Measurements from ENCODE around the gene UBR3. TPM values are rescaled to one million over a fixed set of nuclear protein-coding genes. Genes with fewer than 3 reads are reported as not detected.
A peak's percentile ranks its signal among the peaks of the same experiment; 100 is the strongest.
"Not testable (repeated sequence)": the region's sequence is repeated elsewhere in the genome, so short reads cannot be mapped to it uniquely, and the experiment has no call there.

Gene UBR3
- total and polyA plus RNA-seq, 2 donors: 19.7 to 172 TPM

DNA sequence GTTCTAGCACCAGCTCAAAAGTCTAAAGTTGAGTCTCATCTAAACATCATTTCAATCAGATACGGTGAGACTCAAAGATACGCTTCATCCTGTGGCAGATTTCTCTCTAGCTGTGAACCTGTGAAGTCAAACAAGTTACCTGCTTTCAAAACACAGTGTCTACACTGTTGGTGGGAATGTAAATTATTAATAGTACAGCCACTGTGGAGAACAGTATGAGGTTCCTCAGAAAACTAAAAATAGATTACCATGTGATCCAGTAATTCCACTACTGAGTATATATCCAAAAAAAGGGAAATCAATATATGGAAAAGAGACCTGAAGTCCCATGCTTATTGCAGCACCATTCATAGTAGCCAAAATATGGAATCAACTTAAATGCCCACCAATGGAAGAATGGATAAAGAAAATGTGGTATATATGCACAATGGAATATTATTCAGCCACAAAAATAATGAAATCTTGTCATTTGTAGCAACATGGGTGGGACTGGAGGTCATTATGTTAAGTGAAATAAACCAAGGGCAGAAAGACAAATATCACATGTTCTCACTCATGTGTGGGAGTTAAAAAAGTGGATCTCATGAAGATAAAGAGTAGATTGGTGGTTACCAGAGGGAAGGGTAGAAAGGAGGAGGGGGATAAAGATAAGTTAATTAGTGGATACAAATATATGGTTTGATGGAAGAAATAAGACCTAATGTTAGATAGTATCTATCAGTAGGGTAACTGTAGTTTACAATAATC lies 11.7 kb downstream of the UBR3 start:
- WGBS: 95% methylated on average over 2 of the region's 2 CpGs
- Histone ChIP-seq H3K4me3 (ENCODE audit: low read depth, low read length) (no peak overlapping the region), H3K4me1 (ENCODE audit: insufficient read depth) (no peaks in the 10 kb centered on the region)

DNA sequence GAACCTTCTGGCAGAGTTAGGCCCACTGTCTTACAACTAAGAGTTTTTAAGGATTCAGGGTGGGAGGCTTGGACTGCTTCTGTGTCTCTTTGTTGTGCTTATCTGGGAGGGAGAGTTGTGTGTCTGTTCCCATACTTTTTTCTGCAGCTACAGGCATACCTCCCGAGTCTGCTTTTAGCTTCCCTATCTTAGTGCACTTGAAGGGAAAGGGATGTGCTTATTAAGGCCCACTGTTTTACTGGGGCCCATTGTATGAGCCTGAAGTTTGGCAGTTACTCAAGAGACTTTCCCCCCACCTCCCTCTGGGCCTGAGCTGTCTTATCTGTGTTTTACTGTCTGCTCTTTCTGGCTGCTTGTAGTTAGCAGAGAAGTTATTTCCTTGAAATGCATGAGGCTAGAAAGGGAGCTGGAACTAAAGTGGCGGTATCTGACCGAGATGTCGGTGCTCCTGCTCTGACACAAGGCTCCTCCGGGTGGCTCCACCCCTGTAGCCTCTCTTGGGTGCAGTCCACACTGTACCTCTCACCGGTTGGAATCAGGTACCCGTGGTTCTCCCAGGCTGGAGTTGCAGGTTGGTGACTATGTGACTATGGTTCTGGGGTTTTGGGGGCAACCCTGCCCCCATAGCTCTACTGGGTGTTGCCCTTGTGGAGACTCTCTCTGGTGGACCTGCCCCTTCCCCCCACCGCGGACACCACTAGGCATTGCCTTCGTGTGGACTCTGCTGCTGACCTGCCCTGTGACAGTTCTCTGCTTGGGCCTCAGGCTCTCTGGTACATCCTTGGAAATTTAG lies 12.9 kb downstream of the UBR3 start:
- Histone ChIP-seq H3K36me3 (ENCODE audit: insufficient read depth) (no peaks in the 10 kb centered on the region), H3K4me3 (ENCODE audit: low read depth, low read length) (no peak overlapping the region), H3K4me1 (ENCODE audit: insufficient read depth) (no peaks in the 10 kb centered on the region), H3K27ac (ENCODE audit: low read depth) (no peak overlapping the region)
- peak; percentile 26 for DNase-seq (ENCODE audit: extremely low spot score)
- WGBS: 43% methylated on average over 10 of the region's 10 CpGs

More for the DNA sequence above, 11.7 kb downstream of the UBR3 start:
- DNase-seq (ENCODE audit: extremely low spot score): no peak
- Histone ChIP-seq H3K36me3 (ENCODE audit: insufficient read depth) (no peaks in the 10 kb centered on the region), H3K27ac (ENCODE audit: low read depth) (no peak overlapping the region)

DNA sequence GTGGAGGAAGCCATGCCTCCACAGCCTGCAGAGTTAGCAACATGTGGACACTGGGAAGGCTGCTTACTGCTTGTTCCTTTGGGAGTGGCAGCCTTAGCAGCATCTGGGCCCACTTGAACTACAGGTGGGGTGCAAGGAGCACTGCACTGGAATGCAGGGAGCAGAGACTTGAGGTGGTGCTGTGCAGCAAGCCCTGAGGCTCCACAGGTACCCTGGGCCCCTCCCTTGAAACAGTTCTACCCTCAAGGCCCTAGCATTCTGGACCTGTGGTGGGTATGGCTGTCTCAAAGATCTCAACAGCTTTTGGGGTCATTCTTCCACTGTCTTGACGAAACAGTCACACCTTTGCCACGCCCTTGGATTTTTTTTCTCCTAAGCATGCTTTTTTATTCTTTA lies 13.5 kb downstream of the UBR3 start:
- Histone ChIP-seq H3K27ac (ENCODE audit: low read depth) (no peak overlapping the region), H3K4me3 (ENCODE audit: low read depth, low read length) (no peak overlapping the region), H3K4me1 (ENCODE audit: insufficient read depth) (no peaks in the 10 kb centered on the region), H3K36me3 (ENCODE audit: insufficient read depth) (no peaks in the 10 kb centered on the region)
- 93% methylated on average over 2 of the region's 2 CpGs for WGBS
- DNase-seq (ENCODE audit: extremely low spot score): no peak

DNA sequence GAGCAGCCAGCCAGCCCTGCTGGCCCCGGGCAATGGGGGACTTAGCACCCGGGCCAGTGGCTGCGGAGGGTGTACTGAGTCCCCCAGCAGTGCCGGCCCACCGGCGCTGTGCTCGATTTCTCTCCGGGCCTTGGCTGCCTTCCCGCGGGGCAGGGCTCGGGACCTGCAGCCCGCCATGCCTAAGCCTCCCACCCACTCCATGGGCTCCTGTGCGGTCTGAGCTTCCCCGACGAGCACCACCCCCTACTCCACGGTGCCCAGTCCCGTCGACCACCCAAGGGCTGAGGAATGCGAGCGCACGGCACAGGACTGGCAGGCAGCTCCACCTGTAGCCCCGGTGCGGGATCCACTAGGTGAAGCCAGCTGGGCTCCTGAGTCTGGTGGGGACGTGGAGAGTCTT lies 14.4 kb downstream of the UBR3 start:
- 95% methylated on average over 20 of the region's 24 CpGs for WGBS
- not testable (repeated sequence) for H3K27ac ChIP-seq (ENCODE audit: low read depth); H3K4me3 ChIP-seq (ENCODE audit: low read depth, low read length); DNase-seq (ENCODE audit: extremely low spot score); H3K4me1 ChIP-seq (ENCODE audit: insufficient read depth); H3K36me3 ChIP-seq (ENCODE audit: insufficient read depth)

DNA sequence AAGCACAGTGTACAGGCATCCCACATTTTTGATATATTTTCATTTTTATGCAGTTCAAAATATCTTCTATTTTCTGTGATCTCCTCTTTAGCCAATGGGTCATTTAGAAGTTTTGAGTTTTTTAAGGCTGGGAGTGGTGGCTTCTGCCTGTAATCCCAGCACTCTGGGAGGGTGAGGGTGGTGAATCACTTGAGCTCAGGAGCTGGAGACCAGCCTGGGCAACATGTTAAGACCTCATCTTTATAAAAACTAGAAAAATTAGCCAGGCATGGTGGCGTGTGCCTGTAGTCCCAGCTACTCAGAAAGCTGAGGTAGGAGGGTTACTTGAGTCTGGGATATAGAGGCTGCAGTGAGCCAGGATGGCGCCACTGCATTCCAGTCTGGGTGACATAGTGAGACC lies 17.8 kb downstream of the UBR3 start:
- WGBS: 97% methylated on average over 2 of the region's 2 CpGs
- H3K36me3 ChIP-seq (ENCODE audit: insufficient read depth): no peaks in the 10 kb centered on the region
- H3K27ac ChIP-seq (ENCODE audit: low read depth): no peak overlapping the region
- no peaks in the 10 kb centered on the region for H3K4me1 ChIP-seq (ENCODE audit: insufficient read depth)
- H3K4me3 ChIP-seq (ENCODE audit: low read depth, low read length): no peak overlapping the region
- DNase-seq (ENCODE audit: extremely low spot score): no peak

DNA sequence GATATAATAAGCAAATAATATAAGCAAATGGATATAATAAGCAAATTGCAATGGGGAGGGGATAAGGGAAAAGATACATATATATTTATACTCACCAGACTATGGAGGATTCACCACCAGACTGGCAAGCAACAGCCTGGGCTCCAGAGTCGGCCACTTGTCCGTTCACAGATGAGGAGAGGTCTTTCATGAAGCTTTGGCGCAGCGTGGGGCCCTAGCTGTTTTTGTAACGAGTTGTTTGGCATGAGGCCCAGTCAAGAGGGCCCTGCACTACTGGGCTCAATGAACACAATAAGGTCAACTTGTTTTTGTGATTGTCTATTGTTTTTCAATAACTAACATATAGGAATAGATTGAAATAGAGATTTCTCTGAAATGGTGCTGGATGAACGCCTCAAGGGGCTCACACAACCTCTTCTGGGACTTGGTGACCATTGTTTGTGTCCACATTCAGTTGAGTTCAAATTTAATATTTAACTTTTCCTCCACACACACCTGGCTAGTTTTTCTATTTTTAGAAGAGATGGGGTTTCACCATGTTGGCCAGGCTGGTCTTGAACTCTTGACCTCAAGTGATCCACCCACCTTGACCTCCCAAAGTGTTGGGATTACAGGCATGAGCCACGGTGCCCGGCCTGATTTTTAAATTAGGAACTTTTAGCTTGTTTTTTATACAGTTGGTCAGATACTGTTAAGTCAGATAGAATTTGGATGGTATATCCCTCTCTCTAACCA lies 21.9 kb downstream of the UBR3 start:
- not testable (repeated sequence) for H3K4me1 ChIP-seq (ENCODE audit: insufficient read depth); H3K4me3 ChIP-seq (ENCODE audit: low read depth, low read length); H3K36me3 ChIP-seq (ENCODE audit: insufficient read depth); H3K27ac ChIP-seq (ENCODE audit: low read depth); DNase-seq (ENCODE audit: extremely low spot score)
- WGBS: 73% methylated on average over 8 of the region's 8 CpGs

DNA sequence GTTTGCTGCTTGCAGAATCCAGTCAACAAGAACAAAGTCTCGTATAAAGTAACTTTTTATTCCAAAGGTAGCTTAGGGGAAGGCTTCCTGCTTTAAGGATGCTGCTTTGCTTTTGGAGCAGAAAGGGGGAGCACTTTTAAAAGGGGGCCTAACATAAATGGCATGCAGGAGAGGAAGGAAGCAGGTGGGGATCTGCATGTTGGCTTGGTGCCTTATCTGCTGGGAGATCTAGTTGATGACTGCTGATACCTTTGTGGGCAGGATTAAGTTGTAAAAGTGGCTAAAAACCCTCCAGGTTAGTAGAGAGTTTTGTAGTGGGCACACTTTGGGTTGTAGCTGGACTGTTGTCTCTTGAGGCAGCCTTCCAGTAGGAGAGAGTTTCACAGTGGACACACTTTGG lies 22.5 kb downstream of the UBR3 start:
- Histone ChIP-seq H3K4me3 (ENCODE audit: low read depth, low read length) (no peak overlapping the region), H3K36me3 (ENCODE audit: insufficient read depth) (no peaks in the 10 kb centered on the region), H3K27ac (ENCODE audit: low read depth) (no peak overlapping the region), H3K4me1 (ENCODE audit: insufficient read depth) (no peaks in the 10 kb centered on the region)
- DNase-seq (ENCODE audit: extremely low spot score): no peak
- 91% methylated on average over 1 of the region's 1 CpG for WGBS

DNA sequence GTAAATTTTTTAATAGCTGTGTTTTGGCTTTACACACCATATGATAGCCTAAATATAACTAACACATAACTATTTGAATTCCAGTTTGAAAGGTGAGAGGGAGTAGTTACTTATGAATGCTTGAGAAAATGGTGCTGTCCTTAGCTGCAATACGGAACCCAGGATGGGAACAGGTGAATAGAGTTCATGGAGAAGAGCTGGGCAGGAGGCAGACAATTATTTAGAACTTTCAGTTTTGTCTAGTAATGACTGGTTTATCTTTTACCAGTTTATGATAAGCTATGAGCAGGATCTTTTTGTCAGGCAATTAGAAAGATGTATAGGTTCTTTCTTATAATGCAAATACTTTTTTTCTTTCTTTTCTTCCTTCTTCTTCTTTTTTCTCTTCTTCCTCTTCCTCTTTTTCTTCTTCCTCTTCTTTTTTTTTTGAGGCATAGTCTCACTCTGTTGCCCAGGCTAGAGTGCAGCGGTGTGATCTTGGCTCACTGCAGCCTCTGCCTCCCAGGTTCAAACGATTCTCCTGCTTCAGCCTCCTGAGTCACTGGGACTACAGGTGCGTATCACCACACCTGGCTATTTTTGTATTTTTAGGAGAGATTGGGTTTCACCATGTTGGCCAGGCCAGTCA lies 25.9 kb downstream of the UBR3 start:
- WGBS: 91% methylated on average over 4 of the region's 4 CpGs
- no peak overlapping the region for H3K27ac ChIP-seq (ENCODE audit: low read depth)
- no peak overlapping the region for H3K4me3 ChIP-seq (ENCODE audit: low read depth, low read length)
- no peaks in the 10 kb centered on the region for H3K4me1 ChIP-seq (ENCODE audit: insufficient read depth)
- no peak for DNase-seq (ENCODE audit: extremely low spot score)
- H3K36me3 ChIP-seq (ENCODE audit: insufficient read depth): no peaks in the 10 kb centered on the region

DNA sequence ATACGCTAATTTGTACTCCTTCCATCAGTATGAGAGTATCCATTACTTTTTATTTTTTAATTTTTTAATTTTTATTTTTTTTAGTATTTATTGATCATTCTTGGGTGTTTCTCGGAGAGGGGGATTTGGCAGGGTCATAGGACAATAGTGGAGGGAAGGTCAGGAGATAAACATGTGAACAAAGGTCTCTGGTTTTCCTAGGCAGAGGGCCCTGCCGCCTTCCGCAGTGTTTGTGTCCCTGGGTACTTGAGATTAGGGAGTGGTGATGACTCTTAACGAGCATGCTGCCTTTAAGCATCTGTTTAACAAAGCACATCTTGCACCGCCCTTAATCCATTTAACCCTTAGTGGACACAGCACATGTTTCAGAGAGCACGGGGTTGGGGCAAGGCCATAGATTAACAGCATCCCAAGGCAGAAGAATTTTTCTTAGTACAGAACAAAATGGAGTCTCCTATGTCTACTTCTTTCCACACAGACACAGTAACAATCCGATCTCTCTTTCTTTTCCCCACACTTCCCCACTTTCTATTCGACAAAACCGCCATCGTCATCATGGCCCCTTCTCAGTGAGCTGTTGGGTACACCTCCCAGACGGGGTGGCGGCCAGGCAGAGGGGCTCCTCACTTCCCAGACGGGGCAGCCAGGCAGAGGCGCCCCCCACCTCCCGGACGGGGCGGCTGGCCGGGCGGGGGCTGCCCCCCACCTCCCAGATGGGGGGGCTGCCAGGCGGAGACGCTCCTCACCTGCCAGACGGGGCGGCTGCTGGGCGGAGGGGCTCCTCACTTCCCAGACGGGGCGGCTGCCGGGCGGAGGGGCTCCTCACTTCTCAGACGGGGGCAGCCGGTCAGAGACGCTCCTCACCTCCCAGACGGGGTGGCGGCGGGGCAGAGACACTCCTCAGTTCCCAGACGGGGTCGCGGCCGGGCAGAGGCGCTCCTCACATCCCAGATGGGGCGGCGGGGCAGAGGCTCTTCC lies 28.3 kb downstream of the UBR3 start:
- not testable (repeated sequence) for H3K27ac ChIP-seq (ENCODE audit: low read depth); H3K36me3 ChIP-seq (ENCODE audit: insufficient read depth); H3K4me1 ChIP-seq (ENCODE audit: insufficient read depth); DNase-seq (ENCODE audit: extremely low spot score); H3K4me3 ChIP-seq (ENCODE audit: low read depth, low read length)
- 96% methylated on average over 37 of the region's 42 CpGs for WGBS

DNA sequence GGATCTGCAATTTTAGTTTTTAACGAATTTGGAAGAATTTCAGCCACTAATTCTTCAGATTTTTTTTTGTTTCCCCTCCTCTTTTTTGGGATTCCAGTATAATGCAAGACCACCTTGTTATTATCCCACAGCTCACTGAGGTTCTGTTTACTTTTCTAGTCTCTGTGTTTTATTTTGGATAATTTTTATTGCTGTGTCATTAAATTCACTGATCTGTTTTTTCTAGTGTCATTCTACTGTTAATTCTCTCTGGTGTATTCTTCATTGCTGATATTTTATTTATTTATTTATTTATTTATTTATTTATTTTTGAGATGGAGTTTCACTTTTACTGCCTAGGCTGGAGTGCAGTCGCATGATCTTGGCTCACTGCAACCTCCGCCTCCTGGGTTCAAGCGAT lies 32.2 kb downstream of the UBR3 start:
- no peak overlapping the region for H3K4me3 ChIP-seq (ENCODE audit: low read depth, low read length)
- WGBS: 96% methylated on average over 4 of the region's 4 CpGs
- no peaks in the 10 kb centered on the region for H3K36me3 ChIP-seq (ENCODE audit: insufficient read depth)
- no peaks in the 10 kb centered on the region for H3K4me1 ChIP-seq (ENCODE audit: insufficient read depth)
- DNase-seq (ENCODE audit: extremely low spot score): no peak
- H3K27ac ChIP-seq (ENCODE audit: low read depth): no peak overlapping the region

DNA sequence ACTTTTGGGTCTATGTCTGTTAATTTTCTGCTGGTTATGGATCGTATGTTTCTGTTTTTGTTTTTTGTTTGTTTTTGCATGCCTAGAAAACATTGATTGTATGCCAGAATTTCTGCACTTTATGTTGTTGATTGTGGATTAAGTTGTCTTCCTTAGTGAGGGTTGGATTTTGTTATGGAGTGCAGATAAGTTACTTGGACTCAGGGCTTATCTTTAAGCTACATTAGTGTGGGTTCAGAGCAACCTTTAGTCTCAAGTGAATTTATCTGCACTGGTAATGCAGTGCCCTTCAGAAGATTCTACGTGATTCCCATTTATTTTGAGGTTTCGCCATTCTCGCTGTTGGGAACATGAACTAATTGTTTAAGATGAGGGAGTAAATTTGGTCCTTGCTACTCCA lies 32.9 kb downstream of the UBR3 start:
- no peak for DNase-seq (ENCODE audit: extremely low spot score)
- WGBS: 92% methylated on average over 4 of the region's 4 CpGs
- Histone ChIP-seq H3K4me3 (ENCODE audit: low read depth, low read length) (no peak overlapping the region), H3K36me3 (ENCODE audit: insufficient read depth) (no peaks in the 10 kb centered on the region), H3K27ac (ENCODE audit: low read depth) (no peak overlapping the region), H3K4me1 (ENCODE audit: insufficient read depth) (no peaks in the 10 kb centered on the region)

DNA sequence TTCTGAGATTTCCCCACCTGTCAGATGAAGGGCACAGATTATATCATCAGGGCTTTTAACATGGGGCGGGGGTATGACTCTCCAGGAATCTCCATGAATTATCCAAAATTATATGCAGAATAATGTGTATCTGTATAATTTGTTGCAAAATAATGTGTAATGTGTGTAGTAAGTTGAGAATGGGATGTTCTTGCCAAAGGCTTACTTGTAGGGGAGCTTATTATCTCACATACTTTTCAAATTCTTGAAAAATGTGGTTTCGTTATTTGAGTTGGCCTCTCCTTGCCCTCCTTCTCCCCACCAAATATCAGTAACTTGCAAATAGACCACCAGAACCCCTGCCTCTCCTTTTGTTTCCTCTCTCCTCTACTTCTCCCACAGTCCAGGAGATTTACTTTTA lies 35.6 kb downstream of the UBR3 start:
- H3K4me3 ChIP-seq (ENCODE audit: low read depth, low read length): no peak overlapping the region
- 77% methylated on average over 2 of the region's 2 CpGs for WGBS

More for the DNA sequence above, 35.6 kb downstream of the UBR3 start:
- DNase-seq (ENCODE audit: extremely low spot score): no peak
- H3K4me1 ChIP-seq (ENCODE audit: insufficient read depth): no peaks in the 10 kb centered on the region
- no peaks in the 10 kb centered on the region for H3K36me3 ChIP-seq (ENCODE audit: insufficient read depth)
- H3K27ac ChIP-seq (ENCODE audit: low read depth): no peak overlapping the region
